Stimulated activated naive CD4-positive, alpha-beta T cell treated with Interleukin-2 at 50 U/mL for 16 hours (primary cell): ENCODE measurements around the gene KRTAP5-3.
"Not testable (repeated sequence)": the region's sequence is repeated elsewhere in the genome, so short reads cannot be mapped to it uniquely, and the experiment has no call there.

Experiments used
- DNase-seq: peaks from one replicate; lab custom pipeline; 2025; lab: John Stamatoyannopoulos, UW

The KRTAP5-3 gene

GRCh38 chr11:1608363-1608762 lies at the start of gene KRTAP5-3:
Gene KRTAP5-3, minus strand, starts transcription at chr11:1608463. Its CDS starts 78 bp downstream, at chr11:1608385.
- no peak for DNase-seq

- DNase-seq, result no peak
Measured at GRCh38 chr11:1656670-1657069, 48.4 kb upstream of the KRTAP5-3 start.

DNA sequence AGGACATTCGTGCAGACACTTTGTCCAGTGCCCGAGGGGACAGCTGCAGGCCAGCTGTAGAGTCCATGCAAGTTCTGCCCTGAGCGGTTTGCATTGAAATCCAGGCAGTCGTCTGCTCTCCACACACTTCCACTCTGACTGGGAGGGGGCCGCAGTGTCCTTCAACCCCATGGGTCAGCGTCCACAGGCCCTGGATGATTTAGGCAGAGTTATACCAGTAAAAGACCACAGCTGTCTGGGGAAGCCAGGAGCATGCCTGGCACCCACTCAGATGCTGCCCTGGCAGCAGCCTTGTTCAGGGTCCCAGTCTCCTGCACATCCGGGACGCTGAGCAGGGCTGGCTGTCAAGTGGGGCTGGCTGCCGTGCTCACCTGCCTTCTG lies 47.8 kb upstream of the KRTAP5-3 start:
- no peak for DNase-seq

DNA sequence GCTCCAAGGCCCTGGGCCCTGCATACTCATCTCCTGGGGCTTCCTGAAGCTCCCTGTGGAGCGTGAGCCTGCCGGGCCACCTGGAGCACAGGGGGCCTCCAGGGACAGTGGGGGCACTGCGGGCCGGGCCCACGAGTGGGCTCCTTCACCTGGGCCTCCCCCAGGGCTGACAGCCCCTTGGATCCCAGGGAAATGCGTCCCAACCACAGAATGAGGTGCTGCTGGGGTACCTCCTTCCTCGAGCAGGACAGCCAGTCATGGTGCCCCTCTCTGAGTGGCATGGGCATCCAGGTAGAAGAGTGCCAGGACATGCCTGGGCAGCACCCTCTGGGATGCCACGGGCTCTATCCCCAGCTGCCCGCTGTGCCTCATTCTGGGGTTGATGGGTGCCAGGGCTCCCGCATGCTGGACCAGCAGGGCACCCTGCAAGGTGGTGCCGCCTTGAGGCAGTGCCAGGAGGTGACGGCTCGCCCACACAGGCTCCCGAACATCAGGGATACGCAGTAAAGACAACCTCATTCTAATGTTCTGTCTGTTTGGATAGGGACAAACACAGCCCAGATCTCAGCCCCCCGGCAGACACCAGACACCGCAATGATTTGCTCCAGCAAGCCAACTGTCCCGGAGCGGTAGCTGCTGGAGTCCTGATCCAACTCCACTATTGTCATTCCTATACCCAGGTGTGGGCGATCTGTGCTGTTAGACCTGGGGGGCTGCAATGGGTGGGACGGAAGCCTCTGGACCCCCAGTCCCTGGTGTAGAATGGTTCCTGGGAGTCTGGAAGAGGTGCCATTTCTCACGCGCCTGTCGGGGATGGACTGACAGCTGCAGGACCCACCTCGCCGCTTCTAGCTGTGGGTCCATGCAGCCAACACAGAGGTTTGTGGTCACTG lies 47.2 kb upstream of the KRTAP5-3 start:
- DNase-seq, result no peak

DNA sequence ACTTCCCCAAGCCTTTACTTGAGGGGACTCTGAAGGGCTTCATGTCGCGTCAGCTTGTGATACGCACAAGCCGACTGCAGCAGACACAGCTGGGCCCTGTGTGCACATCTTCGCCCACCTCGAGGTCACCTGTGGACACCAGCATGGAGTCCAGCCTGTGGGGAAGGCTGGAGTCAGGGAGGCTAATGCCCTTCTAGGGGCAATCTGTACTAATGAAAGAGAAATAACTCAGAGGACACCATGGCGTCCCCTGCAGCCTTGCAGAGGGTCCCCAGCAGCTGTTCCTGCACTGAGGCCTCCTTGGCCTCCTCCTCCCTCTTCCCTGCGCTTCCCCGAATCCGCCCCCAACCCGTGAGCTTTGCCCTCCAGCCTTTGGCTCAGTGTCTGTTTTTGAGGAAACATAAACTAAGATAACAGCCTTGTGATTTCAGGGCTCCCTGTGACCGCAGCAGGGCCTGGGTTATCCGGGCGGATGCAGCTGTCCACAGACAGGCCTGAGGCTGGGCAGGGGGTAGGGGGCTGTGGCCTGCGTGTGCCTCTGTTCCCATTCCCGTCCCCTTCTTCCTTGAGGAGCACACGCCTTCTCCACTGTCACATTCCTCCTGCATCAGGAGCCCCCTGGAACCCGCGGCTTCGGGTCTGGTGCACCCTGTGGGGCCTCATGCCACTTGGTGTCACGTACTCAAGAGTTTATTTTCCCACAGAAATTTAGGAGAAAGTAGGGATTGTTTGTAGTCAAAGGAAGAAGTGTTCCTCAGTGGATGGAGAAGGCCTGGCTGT lies 46.3 kb upstream of the KRTAP5-3 start:
- DNase-seq, result no peak

DNA sequence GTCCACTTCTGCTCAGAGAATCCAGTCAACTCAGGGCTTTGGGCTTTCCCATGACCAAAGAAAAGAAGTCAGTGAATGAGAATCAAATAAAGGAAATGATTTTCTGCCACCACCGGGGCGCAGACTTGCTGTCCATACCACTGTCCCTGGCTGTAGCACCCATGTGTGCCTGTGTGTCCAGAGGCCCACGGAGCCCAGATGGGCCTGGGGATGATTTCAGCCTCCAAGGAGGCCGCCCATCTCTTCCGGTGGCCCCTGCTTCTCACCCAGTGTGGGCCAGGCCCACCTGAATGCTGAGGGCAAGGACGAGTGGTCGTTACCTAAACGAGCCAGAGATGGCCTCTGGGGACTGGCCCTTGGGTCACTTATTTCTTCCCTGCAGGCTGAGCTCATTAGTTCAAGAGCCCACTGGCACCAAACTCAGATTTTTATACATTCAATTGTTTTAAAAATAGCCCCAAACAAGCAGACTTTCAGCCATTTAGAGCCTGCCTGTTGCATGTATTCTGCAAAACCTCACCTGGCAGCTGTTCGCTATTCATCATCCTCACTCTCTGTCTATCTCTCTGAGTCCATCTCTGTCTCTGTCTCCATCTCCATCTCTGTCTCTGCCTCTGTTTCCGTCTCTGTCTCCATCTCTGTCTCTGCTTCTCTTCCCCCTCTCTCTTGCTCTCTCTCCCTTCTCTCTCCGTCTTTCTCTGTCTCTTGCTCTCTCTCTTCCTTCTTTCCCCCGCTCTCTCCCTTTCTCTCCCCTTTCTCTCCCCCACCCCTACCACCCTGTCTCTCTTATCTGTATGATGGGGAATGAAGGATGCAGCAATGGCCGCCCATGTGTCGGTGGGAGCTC lies 45.5 kb upstream of the KRTAP5-3 start:
- no peak for DNase-seq

GRCh38 chr11:1652771-1653540 lies 44.7 kb upstream of the KRTAP5-3 start:
- DNase-seq, result peak; percentile 71

DNA sequence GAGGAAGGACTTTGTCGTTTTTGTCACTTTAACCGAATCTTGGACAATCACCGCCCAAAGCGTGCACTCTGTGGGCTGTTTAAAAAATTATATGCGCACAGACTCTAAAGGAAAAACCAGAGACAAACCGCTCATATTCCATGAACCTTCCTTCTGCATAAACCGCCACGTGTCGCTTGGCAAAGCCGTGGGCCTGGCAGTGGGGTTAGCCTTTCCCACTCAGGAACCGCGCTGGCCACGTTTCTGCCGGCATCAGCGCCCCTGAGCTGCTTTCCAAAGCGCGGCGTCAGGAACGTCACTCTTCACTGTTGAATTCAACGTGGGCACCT lies 44.1 kb upstream of the KRTAP5-3 start:
- no peak for DNase-seq

DNA sequence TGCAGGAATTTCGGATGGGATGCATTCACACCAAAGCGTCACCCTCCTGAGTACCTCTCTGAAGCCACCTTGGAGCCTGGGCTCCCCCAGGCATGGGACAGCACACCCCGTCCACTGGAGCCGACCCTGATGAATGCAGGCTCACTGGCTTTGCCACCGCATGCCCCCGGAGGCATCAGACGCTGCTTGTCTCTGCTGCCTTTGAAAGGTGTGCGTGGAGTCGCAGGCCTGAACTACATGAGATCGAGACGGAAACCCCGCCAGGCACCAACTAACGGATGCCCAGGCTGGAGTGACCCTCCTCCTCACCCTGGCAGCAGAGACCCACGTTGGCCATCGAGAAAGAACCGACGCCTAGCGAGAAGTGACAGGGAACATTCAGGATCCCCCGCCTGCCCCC lies 43.8 kb upstream of the KRTAP5-3 start:
- no peak for DNase-seq

- no peak for DNase-seq
Measured at GRCh38 chr11:1651411-1651980, 43.2 kb upstream of the KRTAP5-3 start.

GRCh38 chr11:1650918-1651262 lies 42.6 kb upstream of the KRTAP5-3 start:
- DNase-seq, result no peak

GRCh38 chr11:1650034-1650917 lies 42.0 kb upstream of the KRTAP5-3 start:
- DNase-seq, result no peak

- DNase-seq, result no peak
Measured at GRCh38 chr11:1648653-1649420, 40.6 kb upstream of the KRTAP5-3 start.

GRCh38 chr11:1647901-1648652 lies 39.8 kb upstream of the KRTAP5-3 start:
- DNase-seq, result no peak

DNA sequence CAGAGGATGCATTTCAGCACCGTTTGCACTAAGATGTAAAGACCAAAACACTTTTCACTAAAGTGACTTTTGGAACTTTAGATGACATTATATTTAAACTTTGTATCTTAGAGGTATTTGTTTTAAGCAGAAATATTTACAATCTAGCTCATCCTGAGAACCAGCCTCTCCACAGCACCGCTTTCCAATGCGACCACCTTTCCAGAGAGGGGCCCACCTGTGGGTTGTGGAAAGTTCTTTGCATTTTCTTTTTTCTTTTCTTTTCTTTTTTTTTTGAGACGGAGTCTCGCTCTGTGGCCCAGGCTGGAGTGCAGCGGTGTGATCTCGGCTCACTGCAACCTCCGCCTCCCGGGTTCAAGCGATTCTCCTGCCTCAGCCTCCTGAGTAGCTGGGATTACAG lies 38.3 kb upstream of the KRTAP5-3 start:
- DNase-seq, result not testable (repeated sequence)

DNA sequence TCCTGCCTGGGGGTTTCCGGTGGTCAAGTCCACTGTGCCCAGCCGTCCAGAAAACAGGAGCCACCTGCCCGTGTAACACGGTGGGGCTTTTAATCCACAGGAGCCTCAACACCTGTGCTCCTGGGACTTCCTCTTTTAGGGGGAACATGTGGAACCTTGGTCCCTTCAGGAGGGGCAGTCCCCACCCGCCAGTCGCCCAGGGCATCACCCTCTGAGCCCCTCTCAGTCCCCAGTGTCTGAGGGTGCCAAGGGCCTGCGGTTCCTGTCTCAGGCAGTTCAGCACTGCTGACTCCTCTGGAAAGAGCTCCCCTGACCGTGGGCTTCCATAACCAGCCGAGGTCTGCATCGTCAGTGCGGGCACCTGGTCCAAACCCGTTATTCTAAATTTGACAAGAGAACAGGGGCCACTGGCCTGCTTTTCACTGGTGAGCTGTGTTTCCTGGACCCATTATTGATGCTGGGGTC lies 37.1 kb upstream of the KRTAP5-3 start:
- DNase-seq, result no peak

- DNase-seq, result no peak
Measured at GRCh38 chr11:1644601-1645356, 36.5 kb upstream of the KRTAP5-3 start.

GRCh38 chr11:1643146-1643690 lies 35.0 kb upstream of the KRTAP5-3 start:
- no peak for DNase-seq
